Activated T-cell treated with anti-CD3 and anti-CD28 coated beads, Interleukin-2, amount 50 U/mL, for 72 hours (primary cell): ENCODE results near the gene IMPDH2. TPM values are rescaled to one million over a fixed set of nuclear protein-coding genes. Genes with fewer than 3 reads are reported as not detected.

Experiments
- total RNA-seq, 2 donors: library from RNA; stranded (reverse); gene quantifications; one replicate each; pipeline ENCODE4 v1.2.3, GENCODE V29; 2022

The IMPDH2 gene
- total RNA-seq, 2 donors from 2014 or later = 490 to 562 TPM

Other genes with a start within 250 kb of the IMPDH2 start
- gene PRKAR2A, start 181.5 kb downstream of the IMPDH2 start, total RNA-seq = 10 to 100 TPM; 23.0 to 35.7 TPM
- gene SLC25A20, start 130.5 kb downstream of the IMPDH2 start, total RNA-seq = 10 to 100 TPM; 23.6 to 29.3 TPM
- gene ARIH2, start 110.6 kb downstream of the IMPDH2 start, total RNA-seq = 100 to 1,000 TPM; 174 to 183 TPM
- gene P4HTM, start 39.2 kb downstream of the IMPDH2 start, total RNA-seq = 10 to 100 TPM; 42.0 to 45.7 TPM
- 100 to 1,000 TPM; 145 to 159 TPM for gene WDR6, start 22.0 kb downstream of the IMPDH2 start, total RNA-seq
- gene DALRD3, start 10.8 kb downstream of the IMPDH2 start, total RNA-seq = 10 to 100 TPM; 24.8 to 29.8 TPM
- gene NDUFAF3, start 7.3 kb downstream of the IMPDH2 start, total RNA-seq = 10 to 100 TPM; 31.9 to 35.1 TPM
- 100 to 1,000 TPM; 120 to 123 TPM for gene QRICH1, start 64.7 kb upstream of the IMPDH2 start, total RNA-seq
- 100 to 1,000 TPM; 340 to 371 TPM for gene QARS1, start 75.4 kb upstream of the IMPDH2 start, total RNA-seq
- 10 to 100 TPM; 65.5 to 92.2 TPM for gene USP19, start 91.4 kb upstream of the IMPDH2 start, total RNA-seq
- gene LAMB2, start 103.7 kb upstream of the IMPDH2 start, total RNA-seq = 1 to 10 TPM in 1 of 2 donors, under 1 TPM in 1; 0.39 to 1.7 TPM
- 10 to 100 TPM; 15.7 to 16.8 TPM for gene CCDC71, start 136.9 kb upstream of the IMPDH2 start, total RNA-seq
- 1 to 10 TPM; 3.0 to 5.4 TPM for gene KLHDC8B, start 142.2 kb upstream of the IMPDH2 start, total RNA-seq
- gene C3orf62, start 247.8 kb upstream of the IMPDH2 start, total RNA-seq = 1 to 10 TPM; 4.6 to 7.0 TPM